HG03103 (cell line): ENCODE data around the gene CSRP2.

Experiments used
- ATAC-seq: cut with Tn5 transposase; IDR thresholded peaks from one replicate; pipeline ENCODE4 v1.9.1; 2021; ENCODE audit warnings: low read depth; ENCODE audit not compliant: unreplicated experiment

Gene CSRP2

DNA sequence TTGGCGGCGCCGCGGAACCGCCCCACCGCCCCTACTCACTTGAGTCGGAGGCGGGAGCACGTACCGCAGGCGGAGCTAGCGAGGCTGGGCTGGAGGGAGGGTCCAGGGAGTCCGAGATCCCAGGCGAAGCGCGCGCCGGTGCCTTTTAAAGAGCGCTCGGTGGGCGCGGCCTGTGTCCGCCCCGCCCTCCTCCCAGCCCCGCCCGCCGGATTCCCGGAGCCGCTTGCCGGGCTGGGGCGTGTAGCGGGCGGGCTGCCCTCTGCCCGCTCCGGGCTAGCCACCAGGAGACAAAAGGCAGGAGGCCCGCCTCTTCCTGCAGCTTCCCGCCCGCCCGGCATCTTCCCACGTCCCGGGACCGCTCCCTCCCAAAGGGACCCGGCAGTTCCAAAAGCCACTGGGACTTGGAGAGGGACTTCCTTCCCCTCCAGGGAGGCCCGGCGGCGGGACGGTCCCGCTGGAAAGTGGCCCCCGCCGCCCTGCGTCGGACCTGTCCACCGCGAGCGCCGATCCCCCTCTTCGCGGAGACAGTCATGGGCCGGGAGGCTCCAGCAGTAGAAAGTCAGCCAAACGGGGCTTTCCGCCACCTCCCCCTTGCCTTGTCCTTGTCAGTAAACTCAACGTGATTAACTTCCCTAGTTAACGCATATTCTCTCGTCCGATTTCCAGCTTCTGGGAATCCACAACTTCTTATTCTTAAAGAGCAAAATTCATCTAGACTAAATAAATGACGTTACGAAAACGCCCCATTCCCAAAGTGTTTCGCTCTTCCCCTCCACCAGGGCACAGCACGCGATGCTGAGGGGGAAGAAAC is at the start of gene CSRP2:
Gene CSRP2 (minus strand): TSS at position 121 of the 811 bp plus-strand sequence. CDS start 12,759 bp downstream, outside the sequence.
- peak; percentile 92 for ATAC-seq

DNA sequence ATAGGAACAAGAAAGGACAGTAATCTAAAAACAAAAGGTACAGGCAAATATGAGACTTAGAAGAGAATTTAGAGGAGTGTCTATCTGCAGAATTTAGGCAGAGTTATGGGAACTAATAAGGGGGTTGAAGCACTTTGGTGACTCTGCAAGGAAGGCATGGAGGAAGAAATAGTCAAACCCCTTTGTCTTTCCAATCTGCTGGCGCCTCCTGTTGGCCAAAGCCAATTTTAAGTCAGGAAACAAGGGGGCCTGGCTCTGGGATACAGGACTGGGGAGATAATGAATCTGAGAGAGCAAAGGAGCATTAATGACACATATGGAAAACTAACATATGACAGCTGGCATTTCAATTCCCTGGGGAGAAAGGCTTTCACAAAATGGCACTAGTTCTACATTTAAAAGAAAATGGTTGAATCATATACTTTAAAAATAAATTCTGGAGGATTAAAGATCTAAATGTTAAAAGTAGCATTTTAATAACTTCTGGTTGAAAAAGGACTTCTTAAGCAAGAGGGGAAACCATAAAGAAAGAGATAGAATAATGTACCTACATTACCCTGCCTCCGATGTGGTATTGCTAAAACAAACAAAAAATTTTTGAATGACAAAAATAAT is 48.5 kb upstream of the CSRP2 start:
- no peak for ATAC-seq

DNA sequence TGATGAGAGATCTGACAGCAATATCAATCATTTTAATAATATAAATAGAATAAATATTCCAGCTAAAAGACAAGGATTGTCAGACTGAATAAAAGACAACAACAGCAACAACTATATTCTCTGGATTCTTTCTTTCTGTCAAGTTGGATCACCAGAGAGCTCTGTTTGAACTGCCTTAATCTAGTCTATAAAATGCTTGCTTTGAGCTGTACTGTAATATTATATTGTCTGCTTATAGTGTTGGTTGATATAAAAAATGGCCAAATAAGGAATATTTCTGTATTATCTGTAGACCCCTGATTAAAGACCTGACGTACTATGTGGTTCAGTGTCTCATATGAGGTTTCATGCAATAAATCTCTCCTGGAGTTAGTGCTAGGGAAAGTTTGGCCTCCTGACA is 46.3 kb upstream of the CSRP2 start:
- no peak for ATAC-seq

DNA sequence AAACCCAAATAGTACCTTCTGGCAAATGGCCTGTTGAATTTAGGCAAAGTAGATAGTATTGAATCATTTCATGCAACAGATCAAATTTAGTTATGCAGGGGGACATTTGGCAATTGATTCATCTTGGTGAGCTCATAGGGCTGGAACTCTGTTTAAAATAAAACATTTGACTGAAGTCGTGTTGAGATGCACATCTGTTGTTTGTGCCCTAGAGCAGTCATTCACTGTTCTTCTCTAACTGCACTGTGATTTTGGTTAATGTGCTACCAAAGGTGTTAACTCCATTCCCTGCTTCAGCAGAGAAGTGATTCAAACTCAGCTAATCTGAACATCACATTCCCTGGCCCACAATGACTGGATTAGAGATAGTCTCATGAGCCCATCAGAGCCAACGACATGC is 44.0 kb upstream of the CSRP2 start:
- no peak for ATAC-seq

DNA sequence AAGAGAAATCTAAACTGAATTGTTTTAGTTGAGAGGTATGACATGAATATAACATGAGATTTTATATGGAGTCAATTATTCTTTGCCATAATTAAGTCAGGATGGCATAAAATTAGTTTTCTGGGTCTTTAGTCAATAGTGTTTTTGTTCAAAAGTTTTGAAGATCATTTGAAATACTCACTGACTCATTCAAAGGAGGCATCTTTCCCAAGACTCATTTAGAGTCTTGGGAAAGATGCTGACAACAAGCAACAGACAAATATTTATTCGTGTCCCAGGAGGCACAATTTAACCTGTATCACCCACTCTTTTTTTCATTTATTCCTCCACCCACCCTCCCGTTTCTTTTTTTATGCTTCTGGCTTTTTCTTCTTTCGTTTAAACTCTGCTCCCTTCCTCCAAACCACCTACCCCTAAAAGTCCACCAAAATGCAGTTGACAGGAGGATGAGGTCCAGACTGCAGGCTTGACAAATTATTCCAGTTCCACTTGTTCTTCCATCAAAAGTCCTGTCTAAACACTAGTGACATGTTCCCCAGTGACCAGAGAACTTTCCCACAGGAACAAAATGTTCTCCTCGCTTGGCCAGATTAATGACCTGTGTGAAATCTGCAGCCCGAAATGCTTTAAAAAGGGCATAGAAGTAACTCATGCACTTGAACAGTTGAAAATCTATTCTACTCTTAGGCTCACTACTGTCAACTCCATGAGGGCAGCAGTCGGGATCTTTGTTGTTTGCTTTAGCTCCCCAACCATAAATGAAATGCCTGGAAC is 43.3 kb upstream of the CSRP2 start:
- no peak for ATAC-seq

DNA sequence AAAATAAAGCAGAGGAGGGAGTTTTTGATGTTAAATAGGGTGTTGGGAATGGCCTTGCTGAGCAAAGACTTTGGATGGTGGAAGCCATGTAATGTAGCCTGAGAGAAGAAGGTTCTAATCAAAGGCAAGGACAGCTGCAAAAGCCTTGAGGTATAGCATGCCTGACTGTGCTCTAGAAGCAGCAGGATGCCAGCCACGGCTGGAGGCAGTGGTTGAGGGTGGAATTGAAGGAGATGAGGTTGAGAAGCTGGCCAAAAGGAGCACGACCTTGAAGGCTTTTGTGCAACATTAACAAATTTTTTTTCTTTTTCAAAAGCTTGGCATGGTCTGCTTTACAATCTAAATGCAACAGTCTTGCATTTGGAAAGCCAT is 42.3 kb upstream of the CSRP2 start:
- ATAC-seq, result no peak

DNA sequence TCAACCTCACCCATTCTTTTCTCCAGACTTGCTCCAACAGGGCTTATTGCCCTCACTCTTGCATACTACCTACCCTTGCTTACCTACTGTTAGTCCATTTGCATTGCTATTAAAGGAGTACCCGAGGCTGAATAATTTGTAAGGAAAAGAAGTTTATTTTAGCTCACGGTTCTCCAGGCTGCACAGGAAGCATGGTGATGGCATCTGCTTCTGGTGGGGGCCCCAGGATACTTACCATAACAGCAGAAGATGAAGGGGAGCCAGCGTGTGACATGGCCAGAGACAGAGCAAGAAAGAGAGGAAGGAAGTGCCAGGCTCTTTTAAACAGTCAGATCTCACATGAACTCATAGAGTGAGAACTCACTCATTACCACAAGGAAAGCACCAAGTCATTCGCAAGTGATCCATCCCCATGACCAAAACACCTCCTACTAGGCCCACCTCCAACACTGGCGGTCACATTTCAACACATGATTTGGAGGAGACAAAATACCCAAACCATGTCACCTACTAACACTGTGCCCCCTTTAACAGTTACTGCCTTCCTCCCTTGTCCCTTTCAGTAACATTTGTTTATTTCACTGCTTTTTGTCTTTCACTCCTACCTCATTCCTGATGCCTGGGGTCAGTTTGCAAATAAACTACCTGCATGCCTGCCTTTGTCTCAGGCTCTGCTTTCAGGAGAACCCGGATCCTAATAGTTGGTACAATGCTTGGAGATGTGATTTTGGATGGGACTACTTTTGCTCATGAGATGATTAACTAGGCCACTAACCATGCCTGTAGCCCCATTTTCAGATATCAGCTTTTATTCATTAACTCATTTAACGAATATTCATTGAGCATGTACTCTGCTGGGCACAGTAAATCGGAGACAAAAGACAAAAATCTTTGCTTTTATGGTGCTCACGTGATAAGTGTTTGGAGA is 41.6 kb upstream of the CSRP2 start:
- ATAC-seq, result peak; percentile 59

DNA sequence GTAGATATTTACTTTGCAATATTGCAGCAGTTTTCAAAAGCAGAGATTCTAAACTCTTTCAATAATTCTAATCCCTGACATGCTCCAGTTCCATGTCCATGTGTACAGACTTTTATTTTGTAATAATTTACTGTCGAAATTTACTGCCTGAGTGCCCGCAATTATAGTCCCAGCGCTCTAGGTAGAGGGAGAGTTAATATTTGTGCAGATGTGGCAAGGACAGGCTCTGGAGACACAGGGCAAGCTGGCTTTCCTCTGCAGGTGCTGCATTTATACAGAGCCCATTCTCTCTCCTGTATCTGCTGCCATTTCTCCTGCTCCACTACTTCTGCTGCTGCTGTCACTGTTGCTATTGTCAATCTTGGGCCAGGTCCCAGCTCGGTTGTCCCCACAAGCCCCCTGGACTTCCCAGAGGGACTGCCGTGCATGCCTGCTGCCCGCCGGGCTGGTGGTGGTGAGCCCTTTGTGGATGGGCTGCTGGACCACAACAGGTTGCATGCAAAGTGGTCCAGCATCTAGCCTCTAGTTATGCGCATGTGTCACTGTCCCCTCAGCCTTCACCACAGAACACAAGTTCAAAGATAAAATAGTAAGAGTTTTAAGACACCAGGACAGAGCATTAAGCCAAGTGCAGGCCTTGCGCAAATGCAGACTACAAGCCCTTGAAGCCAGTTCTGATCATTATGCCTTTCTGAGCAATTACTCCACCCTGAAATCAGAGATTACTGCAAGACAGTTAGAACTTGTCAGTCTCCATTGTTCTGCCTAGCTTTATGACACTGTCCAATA is 40.8 kb upstream of the CSRP2 start:
- no peak for ATAC-seq

DNA sequence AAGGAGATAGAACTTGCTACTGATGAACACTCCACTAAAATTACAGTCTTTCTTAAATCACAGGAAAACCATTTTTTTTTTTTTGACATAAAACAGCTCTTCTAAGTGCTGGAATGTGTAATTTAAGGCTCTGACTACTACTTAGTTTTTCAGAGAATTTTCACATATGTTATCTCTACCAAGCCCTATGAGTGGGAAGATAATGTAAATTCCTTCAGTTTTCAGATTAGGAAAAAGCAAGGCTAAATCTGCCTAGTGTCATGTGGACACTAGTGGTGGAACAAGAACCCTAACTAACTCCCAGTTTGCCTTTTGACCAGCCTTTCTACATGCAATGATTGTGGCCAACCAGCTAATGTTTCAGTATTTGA is 37.3 kb upstream of the CSRP2 start:
- ATAC-seq, result no peak

DNA sequence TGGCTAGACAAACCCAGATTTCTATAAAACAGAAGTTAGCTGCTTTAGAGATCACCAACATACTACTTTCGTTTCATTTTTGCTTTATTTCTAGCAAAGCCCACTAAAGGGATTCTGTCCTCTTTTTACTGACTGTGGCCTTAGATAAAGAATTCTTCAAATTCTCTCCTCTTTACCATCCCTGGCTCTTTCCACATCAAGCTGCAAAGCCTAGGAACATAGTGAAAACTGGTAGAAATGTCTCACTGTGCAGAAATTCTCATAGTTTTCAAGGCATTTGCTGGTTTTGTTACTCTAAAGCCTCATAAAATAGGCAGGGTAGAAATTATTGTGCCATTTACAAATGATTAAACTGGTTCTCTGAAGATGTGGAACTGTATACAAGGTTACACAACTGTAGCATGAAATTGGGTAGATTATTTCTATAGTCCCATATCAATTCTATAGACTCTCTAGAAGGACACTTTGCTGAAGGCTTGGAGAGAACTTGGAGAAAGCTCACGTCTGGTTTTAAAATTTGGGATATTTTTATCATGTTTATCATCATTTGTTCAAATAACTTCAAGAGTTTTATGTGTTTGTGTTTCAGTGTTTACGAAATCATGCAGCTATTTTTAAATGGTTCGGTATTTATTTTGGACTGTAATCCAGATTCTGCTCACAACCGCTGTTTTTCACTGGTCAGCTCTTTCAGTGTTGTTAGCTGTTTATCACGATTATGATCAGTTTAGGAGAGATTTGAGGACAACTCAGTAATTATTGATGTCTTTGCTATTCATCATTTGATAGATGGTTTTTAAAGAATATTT is 36.7 kb upstream of the CSRP2 start:
- ATAC-seq, result no peak

DNA sequence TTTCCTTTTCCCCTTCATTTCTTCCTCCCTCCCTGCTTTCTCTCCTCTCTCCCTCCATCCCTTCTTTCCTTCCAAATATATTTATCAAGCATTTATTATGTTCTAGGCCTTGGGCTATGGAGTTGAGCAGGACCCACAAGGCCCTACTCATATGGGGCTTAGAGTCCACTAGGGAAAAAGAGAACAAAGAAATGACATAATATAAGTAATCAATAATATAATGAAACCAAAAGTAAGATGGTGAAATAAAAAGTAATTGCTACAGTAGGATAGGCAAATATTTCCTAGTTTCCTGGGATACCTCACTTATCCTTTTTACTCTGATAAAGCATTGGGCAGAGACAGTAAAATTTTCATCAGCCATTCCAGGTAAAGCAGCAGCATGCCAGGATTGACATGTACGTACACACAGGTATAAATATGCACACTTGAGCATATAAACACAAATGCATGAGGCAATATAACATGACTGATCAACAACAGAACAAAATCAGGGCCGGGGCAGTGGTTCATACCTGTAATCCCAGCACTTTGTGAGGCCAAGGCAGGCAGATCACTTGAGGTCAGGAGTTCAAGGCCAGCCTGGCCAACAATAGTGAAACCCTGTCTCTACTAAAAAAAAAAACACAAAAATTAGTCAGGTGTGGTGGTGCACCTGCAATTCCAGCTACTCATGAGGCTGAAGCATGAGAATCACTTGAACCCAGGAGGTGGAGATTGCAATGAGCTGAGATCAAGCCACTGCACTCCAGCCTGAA is 35.5 kb upstream of the CSRP2 start:
- no peak for ATAC-seq

DNA sequence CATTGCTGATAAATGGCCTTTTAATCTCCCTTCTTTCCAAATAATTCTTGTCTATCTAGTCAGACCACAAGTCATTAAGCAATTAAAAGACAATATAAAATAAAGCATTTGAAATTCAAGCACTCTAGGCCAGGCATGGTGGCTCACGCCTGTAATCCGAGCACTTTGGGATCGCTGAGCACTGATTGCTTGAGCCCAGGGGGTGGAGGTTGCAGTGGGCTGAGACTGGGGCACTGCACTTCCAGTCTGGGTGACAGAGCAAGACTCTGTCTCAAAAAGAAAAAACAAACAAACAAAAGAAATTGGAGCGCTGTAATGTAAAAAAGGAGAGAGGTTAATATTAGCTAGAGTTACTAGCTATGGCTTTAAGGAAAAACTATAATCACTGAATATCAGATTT is 30.5 kb upstream of the CSRP2 start:
- ATAC-seq, result no peak

DNA sequence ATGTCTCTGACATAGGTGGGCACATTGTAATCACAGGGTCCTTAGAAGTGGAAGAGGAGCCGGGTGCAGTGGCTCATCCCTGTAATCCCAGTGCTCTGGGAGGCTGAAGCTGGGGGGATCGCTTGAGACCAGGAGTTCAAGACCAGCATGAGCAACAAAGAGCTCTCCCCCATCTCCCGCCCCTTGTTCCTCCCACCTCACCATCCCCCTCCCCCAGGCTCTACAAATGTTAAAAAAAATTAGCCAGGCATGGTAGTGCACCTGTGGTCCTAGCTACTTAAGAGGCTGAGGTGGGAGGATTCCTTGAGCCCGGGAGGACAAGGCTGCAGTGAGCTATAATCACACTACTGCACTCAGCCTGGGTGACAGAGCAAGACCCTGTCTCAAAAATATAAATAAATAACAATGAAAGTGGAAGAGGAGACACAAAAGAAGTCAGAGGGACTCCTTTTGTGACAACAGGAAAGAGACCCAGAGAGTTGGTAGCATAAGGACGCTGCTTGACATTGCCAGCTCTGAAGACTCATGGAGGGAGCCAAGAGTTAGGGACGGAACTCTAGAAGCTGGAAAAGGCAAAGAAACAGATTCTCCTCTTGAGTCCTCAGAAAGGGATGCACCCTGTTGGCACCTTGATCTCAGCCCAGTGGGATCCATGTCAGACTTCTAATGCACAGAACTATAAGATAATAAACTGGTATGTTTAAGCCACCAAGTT is 29.6 kb upstream of the CSRP2 start:
- ATAC-seq, result no peak

DNA sequence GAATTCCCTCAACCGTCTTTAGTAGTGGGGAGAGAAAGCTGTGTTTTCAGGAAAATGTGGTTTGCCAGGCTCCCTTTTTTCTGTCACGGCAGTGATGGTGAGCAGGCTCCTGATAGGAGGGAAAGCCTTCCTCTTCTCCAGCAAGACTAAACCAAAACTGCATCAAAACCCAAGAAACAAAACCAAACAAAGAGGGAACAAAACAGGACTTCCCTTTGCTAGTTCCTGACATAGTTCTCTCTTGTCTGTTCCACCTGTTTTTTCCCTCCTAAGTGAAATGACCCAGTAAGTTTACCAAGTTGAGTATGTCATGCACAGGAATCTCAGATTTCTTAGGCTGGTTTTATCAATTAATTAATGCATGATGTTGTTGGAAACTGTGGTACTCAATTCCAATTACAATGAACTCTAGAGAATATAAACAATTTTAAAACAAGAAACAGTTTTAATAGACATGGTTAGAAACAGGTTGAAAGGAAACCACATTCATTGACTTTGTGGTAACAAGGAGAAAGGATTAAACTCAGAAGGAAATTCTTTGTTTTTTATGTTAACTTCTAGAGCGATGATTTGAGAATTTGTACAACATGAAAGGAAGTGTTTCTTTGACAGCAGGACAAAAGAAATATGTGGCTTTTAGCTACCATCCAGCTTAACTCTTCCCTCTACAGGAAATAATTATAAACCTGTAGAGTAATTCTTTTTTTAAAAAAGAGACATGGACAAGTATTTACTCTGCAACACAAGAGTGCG is 23.0 kb upstream of the CSRP2 start:
- ATAC-seq, result no peak

DNA sequence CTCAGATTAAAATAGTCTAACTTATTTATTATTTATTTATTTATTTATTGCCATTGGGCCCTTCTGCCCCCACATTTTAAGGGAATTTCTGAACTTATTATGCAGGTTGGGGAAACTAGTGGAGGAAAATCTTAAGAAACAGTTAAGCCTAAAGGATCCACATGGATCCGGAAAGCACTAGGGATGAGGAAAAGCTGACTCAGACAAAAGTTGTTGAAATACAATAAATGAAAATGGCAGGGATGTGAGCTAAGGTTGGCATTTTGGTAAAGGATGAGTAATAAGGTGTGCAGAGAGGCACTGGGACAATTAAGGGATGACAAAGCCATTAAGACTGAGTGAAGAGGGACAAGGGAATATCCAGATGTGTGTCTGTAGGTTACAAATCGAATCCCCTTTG is 20.7 kb upstream of the CSRP2 start:
- no peak for ATAC-seq

DNA sequence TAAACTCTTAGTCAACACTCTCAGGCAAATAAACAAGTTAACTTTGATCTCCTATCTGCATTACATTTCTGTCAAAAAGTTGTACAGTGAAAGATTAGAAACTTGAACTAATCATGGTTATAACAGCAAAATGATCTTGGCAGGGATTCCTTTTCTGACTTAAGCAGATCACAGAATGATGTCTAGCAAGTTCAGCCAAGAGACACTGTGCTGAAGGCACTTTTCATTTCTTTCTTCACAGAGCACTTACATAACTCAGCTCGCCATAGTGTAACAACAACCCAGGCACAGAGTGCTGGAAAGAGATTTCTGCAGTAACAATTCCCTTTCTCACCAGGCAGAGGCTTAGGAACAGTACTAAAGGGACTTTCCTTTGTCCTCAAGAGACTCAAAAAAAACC is 19.6 kb upstream of the CSRP2 start:
- ATAC-seq, result no peak

DNA sequence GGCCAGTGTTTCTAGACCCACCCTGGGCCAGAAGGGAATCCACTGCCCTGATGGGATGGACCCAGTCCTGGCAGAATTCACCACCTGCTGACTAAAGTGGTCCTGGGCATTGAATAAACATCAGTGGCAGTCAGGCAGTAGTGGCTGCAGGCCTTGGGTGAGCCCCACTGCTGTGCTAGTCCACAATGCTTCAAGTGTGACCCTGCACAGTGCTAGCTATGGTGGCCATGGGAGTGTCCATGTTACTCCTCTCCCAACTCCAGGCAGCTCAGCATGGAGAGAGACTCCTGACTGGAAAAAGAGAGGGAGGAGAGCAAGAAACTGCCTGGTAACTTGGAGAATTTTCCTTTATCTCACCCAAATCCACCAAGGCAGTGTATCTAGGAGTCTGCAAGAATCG is 17.5 kb upstream of the CSRP2 start:
- ATAC-seq, result no peak
